ENCODE measurements around the gene ING4.

The ING4 gene

DNA sequence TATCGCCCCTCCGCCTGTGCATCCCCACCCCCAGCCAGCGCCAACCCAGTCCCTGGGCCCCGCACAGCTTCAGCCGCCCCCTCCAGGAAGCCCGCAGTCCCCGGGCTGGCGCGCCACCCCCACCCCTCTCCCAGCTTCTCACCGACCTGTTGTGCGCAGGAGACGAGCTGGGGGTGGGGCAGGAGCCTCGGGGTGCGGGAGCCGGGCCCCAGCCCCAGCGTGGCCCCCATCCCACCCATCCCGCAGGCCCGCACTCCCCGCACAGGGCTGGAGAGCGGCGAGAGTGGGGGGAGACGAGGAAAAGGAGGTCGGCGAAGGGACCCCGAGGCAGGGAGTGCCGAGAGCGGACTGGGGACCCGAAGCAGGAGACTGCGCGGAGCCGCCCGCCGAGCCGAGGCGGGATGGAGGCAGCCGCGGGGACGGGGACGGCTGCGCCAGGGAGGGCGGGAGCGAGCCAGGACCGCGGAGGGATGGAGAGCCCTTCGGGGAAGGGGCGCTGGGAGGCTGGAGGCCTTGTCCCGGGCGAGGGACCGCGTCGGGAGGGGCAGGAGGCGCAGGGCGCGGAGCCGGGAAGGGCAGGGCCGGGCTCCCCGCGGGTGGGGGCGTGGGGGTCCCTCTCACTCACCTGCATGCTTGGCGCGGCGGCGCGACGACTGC lies 37.2 kb upstream of the ING4 start:
- DNase-seq (ENCODE audit: low spot score) = peak; percentile 54
- in situ Hi-C loops (cut with MboI; ENCODE audit: low pct_unique_long_range_greater_than_20kb, low sequenced_read_pairs, unreplicated experiment) = no loop called here
- TF ChIP-seq, protein P1, sequence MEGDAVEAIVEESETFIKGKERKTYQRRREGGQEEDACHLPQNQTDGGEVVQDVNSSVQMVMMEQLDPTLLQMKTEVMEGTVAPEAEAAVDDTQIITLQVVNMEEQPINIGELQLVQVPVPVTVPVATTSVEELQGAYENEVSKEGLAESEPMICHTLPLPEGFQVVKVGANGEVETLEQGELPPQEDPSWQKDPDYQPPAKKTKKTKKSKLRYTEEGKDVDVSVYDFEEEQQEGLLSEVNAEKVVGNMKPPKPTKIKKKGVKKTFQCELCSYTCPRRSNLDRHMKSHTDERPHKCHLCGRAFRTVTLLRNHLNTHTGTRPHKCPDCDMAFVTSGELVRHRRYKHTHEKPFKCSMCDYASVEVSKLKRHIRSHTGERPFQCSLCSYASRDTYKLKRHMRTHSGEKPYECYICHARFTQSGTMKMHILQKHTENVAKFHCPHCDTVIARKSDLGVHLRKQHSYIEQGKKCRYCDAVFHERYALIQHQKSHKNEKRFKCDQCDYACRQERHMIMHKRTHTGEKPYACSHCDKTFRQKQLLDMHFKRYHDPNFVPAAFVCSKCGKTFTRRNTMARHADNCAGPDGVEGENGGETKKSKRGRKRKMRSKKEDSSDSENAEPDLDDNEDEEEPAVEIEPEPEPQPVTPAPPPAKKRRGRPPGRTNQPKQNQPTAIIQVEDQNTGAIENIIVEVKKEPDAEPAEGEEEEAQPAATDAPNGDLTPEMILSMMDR (IDR thresholded peaks at IDR 0.05; ENCODE audit: extremely low read depth, insufficient read depth, missing control alignments) = no peak

DNA sequence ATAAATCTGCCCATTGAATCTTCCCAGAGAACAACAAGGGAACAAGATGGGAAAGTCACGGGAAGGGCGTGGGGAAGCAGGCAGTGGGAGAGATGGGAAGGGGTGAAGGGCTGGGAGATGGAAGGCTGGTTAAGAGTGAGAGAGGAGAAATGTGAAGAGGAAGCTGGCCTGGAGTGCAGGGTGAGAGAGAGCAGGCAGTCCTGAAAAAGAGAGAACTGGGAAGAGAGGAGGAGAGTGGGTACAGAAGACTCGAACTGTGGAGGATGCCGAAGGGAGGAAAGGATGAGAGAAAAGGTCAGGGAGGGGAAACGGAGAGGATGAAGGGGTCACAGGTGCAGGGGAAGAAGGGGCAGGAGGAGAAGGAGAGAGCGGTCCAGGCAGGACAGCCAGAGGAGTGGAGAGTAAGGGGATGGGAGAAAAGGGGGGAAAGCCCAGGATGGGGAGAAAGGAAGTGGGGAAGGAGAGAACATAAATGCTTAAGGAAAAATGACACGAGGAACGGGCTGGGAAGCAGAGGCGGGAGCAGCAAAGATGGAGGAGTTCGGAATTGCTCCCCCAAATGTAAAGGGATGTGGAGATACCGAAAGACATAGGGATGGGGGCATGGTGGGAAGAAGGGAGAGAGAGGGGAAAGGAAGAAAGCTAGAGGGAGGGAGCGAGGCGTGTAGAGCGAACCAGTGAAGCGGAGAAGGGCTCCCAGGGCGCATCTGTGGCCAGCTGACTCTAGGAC lies 36.5 kb upstream of the ING4 start:
- no peak for DNase-seq (ENCODE audit: low spot score)
- TF ChIP-seq, protein P1 (IDR thresholded peaks at IDR 0.05; ENCODE audit: extremely low read depth, insufficient read depth, missing control alignments) = no peak
- in situ Hi-C loops (cut with MboI; ENCODE audit: low pct_unique_long_range_greater_than_20kb, low sequenced_read_pairs, unreplicated experiment) = no loop called here

DNA sequence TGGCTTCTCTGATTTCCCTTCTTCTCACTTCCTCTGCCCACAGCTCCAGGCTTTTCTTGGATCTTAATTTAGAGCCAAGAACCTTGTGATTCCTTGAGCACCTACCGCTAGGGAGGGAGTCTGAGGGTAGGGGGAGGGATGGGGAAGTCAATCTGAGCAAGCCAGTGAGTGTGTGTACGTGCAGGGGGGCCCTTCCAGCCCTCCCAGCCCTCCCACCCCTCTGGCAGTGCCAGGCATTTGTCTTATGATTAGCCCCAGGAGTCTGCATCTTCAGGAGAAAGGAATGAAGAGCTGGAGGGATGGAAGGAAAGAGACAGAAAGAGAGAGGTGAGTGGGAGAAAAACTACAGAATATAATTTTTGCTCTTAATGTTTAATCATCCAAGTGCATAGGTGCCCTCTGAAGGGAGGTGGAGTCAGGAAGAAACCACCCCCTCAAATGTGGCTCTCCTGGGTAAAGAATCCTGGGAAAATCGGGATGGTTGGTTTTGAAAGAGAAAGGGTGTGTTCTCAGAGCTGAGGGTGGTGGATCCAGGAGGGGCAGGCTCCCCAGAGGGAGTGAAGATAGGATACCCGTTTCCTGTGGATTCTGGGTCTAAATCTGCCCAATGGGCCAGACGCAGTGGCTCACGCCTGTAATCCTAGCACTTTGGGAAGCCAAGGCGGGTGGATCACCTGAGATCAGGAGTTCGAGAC lies 35.6 kb upstream of the ING4 start:
- in situ Hi-C loops (cut with MboI; ENCODE audit: low pct_unique_long_range_greater_than_20kb, low sequenced_read_pairs, unreplicated experiment) = no loop called here
- no peak for DNase-seq (ENCODE audit: low spot score)
- TF ChIP-seq, protein P1 (IDR thresholded peaks at IDR 0.05; ENCODE audit: extremely low read depth, insufficient read depth, missing control alignments) = no peak

DNA sequence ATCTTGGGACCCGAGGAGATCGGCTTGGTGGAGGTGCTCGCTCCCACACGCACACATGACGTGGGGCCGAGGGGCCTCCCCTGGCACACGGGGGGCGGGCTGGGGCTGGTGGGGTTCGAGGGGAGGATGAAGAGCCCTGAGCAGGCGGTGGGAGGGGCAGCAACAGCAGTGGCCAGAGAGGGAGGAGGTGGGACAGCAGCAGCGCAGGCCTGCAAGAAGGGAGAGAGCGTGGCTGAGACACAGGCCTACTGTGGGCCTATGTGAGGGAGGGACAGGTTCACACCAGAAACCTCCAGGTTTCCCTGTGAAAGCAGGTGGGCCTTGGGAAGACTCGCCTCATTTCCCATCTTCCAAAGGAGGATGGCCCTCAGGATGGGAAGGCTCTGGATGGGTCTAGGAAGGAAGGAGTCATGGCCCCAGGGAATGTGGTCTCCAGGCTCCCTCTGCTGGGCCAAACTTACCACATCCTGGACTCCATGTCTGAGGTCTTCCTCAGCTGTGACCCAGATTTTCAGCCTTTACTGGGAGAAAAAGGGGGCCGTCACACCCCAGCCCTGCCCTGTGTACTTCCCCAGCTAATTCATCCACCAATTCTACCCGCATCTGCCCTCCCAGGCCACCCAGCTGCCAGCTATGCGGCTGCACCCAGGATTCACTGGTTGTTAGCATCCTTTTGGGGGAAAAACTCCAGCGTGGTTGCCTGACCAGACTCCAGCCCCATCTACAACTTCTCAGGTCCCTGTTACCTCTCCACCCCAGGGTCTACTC lies 34.8 kb upstream of the ING4 start:
- TF ChIP-seq, protein P1 (IDR thresholded peaks at IDR 0.05; ENCODE audit: extremely low read depth, insufficient read depth, missing control alignments) = peak; percentile 56
- DNase-seq (ENCODE audit: low spot score) = peak; percentile 64
- in situ Hi-C loops (cut with MboI; ENCODE audit: low pct_unique_long_range_greater_than_20kb, low sequenced_read_pairs, unreplicated experiment) = no loop called here

DNA sequence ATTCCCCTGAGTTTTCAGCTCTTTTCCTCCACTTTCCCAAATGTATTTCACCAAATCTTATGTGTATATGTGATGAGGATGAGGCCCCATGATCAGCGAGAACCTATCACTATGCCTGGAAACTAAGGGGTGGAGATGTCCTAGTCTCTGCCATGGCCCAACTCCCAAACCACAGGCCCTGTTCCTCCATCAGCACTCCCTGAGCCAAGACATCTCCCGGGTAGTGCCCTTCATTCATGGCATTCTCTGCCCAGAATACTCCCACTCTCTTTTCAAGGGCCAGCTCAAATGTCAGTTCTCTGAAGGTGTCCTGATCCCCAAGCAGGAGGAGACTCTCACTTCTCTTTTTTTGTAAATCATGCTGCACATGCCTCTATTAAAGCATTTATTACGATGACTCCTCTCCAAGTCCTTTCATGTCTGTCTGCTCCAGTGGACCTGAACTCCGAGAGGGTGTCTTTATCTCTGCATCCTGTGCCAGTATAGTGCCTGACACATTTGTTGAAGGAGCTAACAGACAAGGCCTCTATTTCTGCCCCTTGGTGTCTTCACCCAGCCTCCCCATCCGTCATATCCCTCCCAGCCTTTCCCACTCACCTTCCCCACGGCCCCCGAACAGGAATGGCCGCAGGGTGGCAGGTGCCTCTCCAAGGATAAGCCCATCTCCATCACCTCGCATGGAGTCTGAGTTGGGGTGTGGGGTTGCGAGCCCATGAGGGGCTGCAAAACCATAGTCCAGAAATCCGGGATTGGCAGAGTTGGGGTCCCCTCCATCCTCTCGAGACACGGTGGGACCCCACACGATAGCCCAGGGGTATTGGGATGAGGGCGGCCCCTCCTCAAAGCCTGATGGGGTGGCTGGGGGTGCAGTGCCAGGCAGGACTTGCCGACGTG lies 34.0 kb upstream of the ING4 start:
- in situ Hi-C loops (cut with MboI; ENCODE audit: low pct_unique_long_range_greater_than_20kb, low sequenced_read_pairs, unreplicated experiment) = no loop called here
- TF ChIP-seq, protein P1 (IDR thresholded peaks at IDR 0.05; ENCODE audit: extremely low read depth, insufficient read depth, missing control alignments) = no peak
- peak; percentile 78 for DNase-seq (ENCODE audit: low spot score)
